DOHH2 (cell line): ENCODE data around the gene OSBPL1A.

ENCODE experiments used
- H3F3A ChIP-seq: fragments of 200-600 bp; sonication (generic), shearing (Covaris generic); 2 replicates; pipeline ENCODE4 v1.6.0; 2016; ENCODE audit warnings: antibody characterized with exemption, mild to moderate bottlenecking; ENCODE audit not compliant: control insufficient read depth, insufficient read depth
- H3K27ac ChIP-seq: fragments of 200-600 bp; sonication (generic); 2 replicates; pipeline ENCODE4 v1.5.1; 2014; ENCODE audit warnings: low read depth, mild to moderate bottlenecking, low read length, moderate library complexity
- H3K27me3 ChIP-seq: fragments of 200-600 bp; sonication (generic); 2 replicates; pipeline ENCODE4 v1.6.1; 2014; ENCODE audit warnings: mild to moderate bottlenecking, low read length, mixed read lengths; ENCODE audit not compliant: control insufficient read depth
- H3K36me3 ChIP-seq: fragments of 200-600 bp; sonication (generic); 2 replicates; pipeline ENCODE4 v1.6.1; 2014; ENCODE audit warnings: mild to moderate bottlenecking, low read length, moderate library complexity, mixed read lengths; ENCODE audit not compliant: control insufficient read depth
- H3K4me1 ChIP-seq: fragments of 200-600 bp; sonication (generic); 2 replicates; pipeline ENCODE4 v1.6.1; 2014; ENCODE audit warnings: mild to moderate bottlenecking, low read length, mixed read lengths; ENCODE audit not compliant: control insufficient read depth
- H3K4me2 ChIP-seq: fragments of 200-600 bp; sonication (generic); 2 replicates; pipeline ENCODE4 v1.6.0; 2014; ENCODE audit warnings: mild to moderate bottlenecking, low read length, moderate library complexity
- H3K4me3 ChIP-seq: fragments of 200-600 bp; sonication (generic); 2 replicates; pipeline ENCODE4 v1.5.1; 2014; ENCODE audit warnings: mild to moderate bottlenecking, low read length, mixed read lengths
- H3K79me2 ChIP-seq: fragments of 200-600 bp; sonication (generic); 2 replicates; pipeline ENCODE4 v1.6.1; 2014; ENCODE audit warnings: mild to moderate bottlenecking, low read length, mixed read lengths; ENCODE audit not compliant: control insufficient read depth
- H3K9me2 ChIP-seq: fragments of 200-600 bp; sonication (generic); replicated peaks from 2 replicates; pipeline ENCODE4 v1.6.1; 2014; ENCODE audit warnings: mild to moderate bottlenecking, low read length, mixed read lengths; ENCODE audit not compliant: control insufficient read depth
- H3K9me3 ChIP-seq: fragments of 200-600 bp; sonication (generic); 2 replicates; pipeline ENCODE4 v1.6.1; 2014; ENCODE audit warnings: antibody characterized with exemption, low read length, mixed read lengths; ENCODE audit not compliant: control insufficient read depth, insufficient read depth
- H4K20me1 ChIP-seq: fragments of 200-600 bp; sonication (generic); 2 replicates; pipeline ENCODE4 v1.6.0; 2014; ENCODE audit warnings: low read depth, mild to moderate bottlenecking, antibody characterized with exemption, low read length, moderate library complexity; ENCODE audit not compliant: control insufficient read depth, insufficient read depth
- EZH2phosphoT487 ChIP-seq: fragments of 200-600 bp; sonication (generic); IDR thresholded peaks from 2 replicates; pipeline ENCODE4 v1.6.1; 2017; ENCODE audit warnings: borderline replicate concordance, mild to moderate bottlenecking, antibody characterized with exemption, low read length, moderate library complexity, mixed read lengths
- TF ChIP-seq, protein P1 (sequence below): fragments of 200-600 bp; sonication (generic); IDR thresholded peaks from one replicate; pipeline ENCODE4 v1.5.1; 2014; ENCODE audit warnings: antibody characterized with exemption, mild to moderate bottlenecking, low read depth, low read length; ENCODE audit not compliant: poor library complexity, severe bottlenecking

Gene OSBPL1A

DNA sequence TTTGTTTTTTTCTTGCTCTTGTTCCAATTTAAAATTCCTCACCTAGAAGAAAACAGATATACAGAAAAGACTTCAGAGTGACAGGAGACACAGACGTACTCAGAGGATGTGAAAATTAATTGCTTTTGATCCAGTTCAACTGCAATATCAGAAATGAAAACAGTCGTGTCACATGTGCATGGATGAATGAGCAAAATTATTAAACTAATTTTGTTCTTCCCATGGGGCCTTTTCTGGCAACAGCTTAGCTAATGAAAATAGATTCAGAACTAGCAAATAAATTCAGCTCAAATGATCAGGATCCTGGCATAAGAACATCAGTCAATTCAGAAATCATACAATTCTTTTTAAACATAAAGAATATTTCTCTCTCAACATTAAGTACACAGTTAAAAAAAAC is 158.3 kb downstream of the OSBPL1A start:
- no peak for TF ChIP-seq EZH2phosphoT487
- TF ChIP-seq, protein P1, sequence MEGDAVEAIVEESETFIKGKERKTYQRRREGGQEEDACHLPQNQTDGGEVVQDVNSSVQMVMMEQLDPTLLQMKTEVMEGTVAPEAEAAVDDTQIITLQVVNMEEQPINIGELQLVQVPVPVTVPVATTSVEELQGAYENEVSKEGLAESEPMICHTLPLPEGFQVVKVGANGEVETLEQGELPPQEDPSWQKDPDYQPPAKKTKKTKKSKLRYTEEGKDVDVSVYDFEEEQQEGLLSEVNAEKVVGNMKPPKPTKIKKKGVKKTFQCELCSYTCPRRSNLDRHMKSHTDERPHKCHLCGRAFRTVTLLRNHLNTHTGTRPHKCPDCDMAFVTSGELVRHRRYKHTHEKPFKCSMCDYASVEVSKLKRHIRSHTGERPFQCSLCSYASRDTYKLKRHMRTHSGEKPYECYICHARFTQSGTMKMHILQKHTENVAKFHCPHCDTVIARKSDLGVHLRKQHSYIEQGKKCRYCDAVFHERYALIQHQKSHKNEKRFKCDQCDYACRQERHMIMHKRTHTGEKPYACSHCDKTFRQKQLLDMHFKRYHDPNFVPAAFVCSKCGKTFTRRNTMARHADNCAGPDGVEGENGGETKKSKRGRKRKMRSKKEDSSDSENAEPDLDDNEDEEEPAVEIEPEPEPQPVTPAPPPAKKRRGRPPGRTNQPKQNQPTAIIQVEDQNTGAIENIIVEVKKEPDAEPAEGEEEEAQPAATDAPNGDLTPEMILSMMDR, result no peak

DNA sequence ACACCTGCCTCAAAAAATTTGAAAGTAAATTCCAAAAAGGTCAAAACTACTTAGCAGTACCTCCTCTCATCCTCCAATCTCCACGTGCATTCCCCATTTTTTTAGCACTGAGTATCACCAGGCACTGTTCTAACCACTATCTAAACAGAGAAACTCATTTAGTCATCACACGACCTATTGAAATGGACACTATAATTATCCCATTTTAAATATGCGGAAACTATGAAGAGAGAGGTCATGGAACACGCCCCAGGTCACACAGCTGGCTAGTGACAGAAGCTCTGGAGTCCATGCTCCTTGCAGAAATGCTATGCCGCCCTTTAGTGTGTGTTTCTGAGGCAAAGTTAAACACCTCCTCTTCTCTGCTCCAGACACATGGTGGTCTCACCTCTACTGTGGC is 159.2 kb downstream of the OSBPL1A start:
- no peak for TF ChIP-seq EZH2phosphoT487
- TF ChIP-seq, protein P1, result no peak
- Histone ChIP-seq H3K9me2 (no peaks in the 10 kb centered on the region), H3F3A (no peaks in the 10 kb centered on the region), H3K4me2 (no peak overlapping the region), H3K36me3 (no peaks in the 10 kb centered on the region), H3K27ac (no peak overlapping the region), H3K9me3 (no peaks in the 10 kb centered on the region), H3K4me3 (no peak overlapping the region), H4K20me1 (no peaks in the 10 kb centered on the region), H3K79me2 (no peaks in the 10 kb centered on the region), H3K4me1 (no peaks in the 10 kb centered on the region), H3K27me3 (no peaks in the 10 kb centered on the region)

More for the DNA sequence above, 158.3 kb downstream of the OSBPL1A start:
- no peaks in the 10 kb centered on the region for H3K9me3 ChIP-seq
- no peaks in the 10 kb centered on the region for H3K4me1 ChIP-seq
- H4K20me1 ChIP-seq, result no peaks in the 10 kb centered on the region
- no peaks in the 10 kb centered on the region for H3K9me2 ChIP-seq
- H3K4me3 ChIP-seq, result no peak overlapping the region
- H3K36me3 ChIP-seq, result no peaks in the 10 kb centered on the region
- H3K4me2 ChIP-seq, result no peak overlapping the region
- H3K27me3 ChIP-seq, result peaks cover 4% of the 10 kb centered on the region
- H3K27ac ChIP-seq, result no peak overlapping the region
- H3K79me2 ChIP-seq, result no peaks in the 10 kb centered on the region
- H3F3A ChIP-seq, result no peaks in the 10 kb centered on the region

DNA sequence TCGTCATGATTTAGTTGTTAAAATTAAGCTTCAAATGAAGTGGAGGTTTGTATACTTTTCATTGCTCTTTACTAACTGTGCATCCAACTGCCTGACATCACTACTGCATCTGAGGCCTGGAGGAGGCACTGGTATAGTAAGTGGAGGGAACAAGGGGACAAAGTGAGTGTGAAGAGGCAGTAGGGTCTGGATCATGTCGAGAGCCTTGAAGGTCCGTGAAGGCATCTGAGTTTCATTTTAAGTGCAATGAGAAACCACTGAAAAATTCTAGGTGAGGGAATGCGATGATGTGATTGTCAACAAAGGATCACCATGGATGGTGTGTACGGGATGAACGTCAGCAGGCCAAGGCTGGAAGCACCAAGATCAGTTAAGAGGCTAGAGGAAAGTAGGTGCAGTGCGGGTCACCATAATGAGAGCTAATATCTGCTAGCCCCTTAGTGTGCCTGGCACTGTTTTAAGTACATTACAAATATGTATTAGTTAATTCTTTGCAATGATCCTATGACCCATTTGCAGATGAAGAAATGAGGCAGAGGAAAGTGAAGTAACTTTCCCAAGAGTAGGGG is 162.7 kb downstream of the OSBPL1A start:
- Histone ChIP-seq H3K4me2 (no peak overlapping the region), H3K27me3 (0 out of 2 replicates have a peak, but pooled peaks cover 2% of the 10 kb centered on the region), H3K36me3 (no peaks in the 10 kb centered on the region), H4K20me1 (no peaks in the 10 kb centered on the region), H3K79me2 (no peaks in the 10 kb centered on the region), H3K27ac (no peak overlapping the region), H3F3A (no peaks in the 10 kb centered on the region), H3K9me2 (no peaks in the 10 kb centered on the region), H3K4me3 (no peak overlapping the region), H3K4me1 (no peaks in the 10 kb centered on the region), H3K9me3 (no peaks in the 10 kb centered on the region)
- TF ChIP-seq EZH2phosphoT487, result no peak
- TF ChIP-seq, protein P1, result no peak
